ENCODE data around the gene TIGD1.

The TIGD1 gene

DNA sequence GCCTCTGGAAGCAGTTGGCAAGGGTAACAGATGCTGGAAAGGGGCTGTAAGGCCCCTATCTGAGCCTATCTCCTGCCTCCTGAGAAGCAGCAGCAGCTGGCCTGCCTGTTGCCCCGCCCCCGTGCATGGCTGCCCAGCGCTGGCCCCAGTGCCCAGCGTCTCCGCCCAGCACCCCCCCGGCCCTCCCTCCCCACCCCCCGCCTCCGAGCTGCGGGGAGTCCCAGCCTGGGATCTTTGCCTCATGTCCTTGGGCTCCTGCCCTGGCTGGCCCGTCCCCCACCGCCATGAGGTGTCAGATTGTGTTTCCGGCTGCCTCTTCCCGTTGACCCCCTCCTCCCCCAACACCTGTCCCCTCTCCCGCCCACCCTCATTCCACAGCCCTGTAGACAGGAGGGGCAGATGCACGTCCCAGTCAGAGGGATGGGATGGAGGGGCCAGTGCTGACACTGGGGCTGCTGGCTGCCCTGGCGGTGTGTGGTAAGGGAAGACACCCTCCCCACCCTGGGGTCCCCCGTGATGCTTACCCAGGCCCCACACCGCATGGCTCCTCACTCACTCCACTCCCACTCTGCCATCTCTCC, 24.5 kb downstream of the TIGD1 start, which contains the start of gene CHRND:
Gene CHRND (plus strand): TSS at position 370 of the 581 bp plus-strand sequence. CDS start 56 bp downstream, at position 426.
- H3K4me1 ChIP-seq (ENCODE audit: insufficient read depth, insufficient read length), result peaks cover 19% of the 10 kb centered on the region
- H3K36me3 ChIP-seq (ENCODE audit: insufficient read depth, insufficient read length, low read length), result no peaks in the 10 kb centered on the region
- no peak for DNase-seq (ENCODE audit: low read depth, low spot score)
- H3K27me3 ChIP-seq (ENCODE audit: insufficient read depth, insufficient read length), result peaks cover 59% of the 10 kb centered on the region
- H3K9ac ChIP-seq (ENCODE audit: insufficient read length, low read depth), result no peak within 1 kb of the TSS
- no peak within 1 kb of the TSS for H3K4me3 ChIP-seq (ENCODE audit: insufficient read length, low read depth)
- no peaks in the 10 kb centered on the region for H3K9me3 ChIP-seq (ENCODE audit: insufficient read depth, low read length)
- no peak for TF ChIP-seq YY1 (IDR thresholded peaks at IDR 0.05; ENCODE audit: insufficient read depth, insufficient read length)
- TF ChIP-seq ZNF274 (IDR thresholded peaks at IDR 0.05; ENCODE audit: low read depth, low read length), result no peak
- TF ChIP-seq SUZ12 (IDR thresholded peaks at IDR 0.05; ENCODE audit: extremely low read depth, insufficient read depth, insufficient read length), result no peak

DNA sequence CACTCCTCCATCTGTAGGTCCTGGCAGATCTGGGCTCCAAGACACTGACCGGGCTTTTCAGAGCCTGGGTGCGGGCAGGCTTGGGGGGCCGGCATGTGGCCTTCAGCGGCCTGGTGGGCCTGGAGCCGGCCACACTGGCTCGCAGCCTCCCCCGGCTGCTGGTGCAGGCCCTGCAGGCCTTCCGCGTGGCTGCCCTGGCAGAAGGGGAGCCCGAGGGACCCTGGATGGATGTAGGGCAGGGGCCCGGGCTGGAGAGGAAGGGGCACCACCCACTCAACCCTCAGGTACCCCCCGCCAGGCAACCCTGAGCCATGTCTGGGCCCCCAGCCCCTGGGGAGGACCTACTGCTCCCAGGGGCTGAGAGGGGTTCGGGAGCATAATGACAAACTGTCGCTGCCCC, 25.2 kb downstream of the TIGD1 start:
- Histone ChIP-seq H3K4me3 (ENCODE audit: insufficient read length, low read depth) (no peak overlapping the region), H3K9ac (ENCODE audit: insufficient read length, low read depth) (no peak overlapping the region), H3K27me3 (ENCODE audit: insufficient read depth, insufficient read length) (peaks cover 64% of the 10 kb centered on the region), H3K9me3 (ENCODE audit: insufficient read depth, low read length) (no peaks in the 10 kb centered on the region), H3K4me1 (ENCODE audit: insufficient read depth, insufficient read length) (peaks cover 23% of the 10 kb centered on the region), H3K36me3 (ENCODE audit: insufficient read depth, insufficient read length, low read length) (no peaks in the 10 kb centered on the region)
- TF ChIP-seq YY1 (IDR thresholded peaks at IDR 0.05; ENCODE audit: insufficient read depth, insufficient read length), result no peak
- TF ChIP-seq SUZ12 (IDR thresholded peaks at IDR 0.05; ENCODE audit: extremely low read depth, insufficient read depth, insufficient read length), result no peak
- TF ChIP-seq ZNF274 (IDR thresholded peaks at IDR 0.05; ENCODE audit: low read depth, low read length), result no peak
- no peak for DNase-seq (ENCODE audit: low read depth, low spot score)

DNA sequence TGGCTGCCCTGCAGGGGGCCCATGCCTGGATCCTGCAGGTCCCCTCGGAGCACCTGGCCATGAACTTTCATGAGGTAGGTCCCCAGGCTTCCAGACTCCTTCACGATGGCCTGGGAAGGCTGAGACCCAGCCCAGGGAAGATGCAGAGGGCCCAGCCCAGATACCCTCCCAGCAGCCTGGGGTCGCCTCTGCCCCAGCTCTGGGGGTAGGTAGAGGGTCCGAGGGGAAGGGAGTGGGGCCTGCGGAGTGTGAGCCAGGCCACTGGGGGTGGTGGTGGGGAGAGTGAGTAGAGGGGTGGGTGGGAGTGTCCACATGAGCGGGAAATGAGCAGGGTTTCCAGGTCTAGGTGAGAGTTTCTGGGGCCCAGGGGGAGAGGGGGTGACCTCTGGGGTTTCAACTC, 25.6 kb downstream of the TIGD1 start:
- TF ChIP-seq YY1 (IDR thresholded peaks at IDR 0.05; ENCODE audit: insufficient read depth, insufficient read length) (no peak), SUZ12 (IDR thresholded peaks at IDR 0.05; ENCODE audit: extremely low read depth, insufficient read depth, insufficient read length) (no peak), ZNF274 (IDR thresholded peaks at IDR 0.05; ENCODE audit: low read depth, low read length) (no peak)
- DNase-seq (ENCODE audit: low read depth, low spot score), result no peak
- H3K4me3 ChIP-seq (ENCODE audit: insufficient read length, low read depth), result no peak overlapping the region
- no peaks in the 10 kb centered on the region for H3K9me3 ChIP-seq (ENCODE audit: insufficient read depth, low read length)
- peaks cover 63% of the 10 kb centered on the region for H3K27me3 ChIP-seq (ENCODE audit: insufficient read depth, insufficient read length)
- no peak overlapping the region for H3K9ac ChIP-seq (ENCODE audit: insufficient read length, low read depth)
- H3K4me1 ChIP-seq (ENCODE audit: insufficient read depth, insufficient read length), result peaks cover 23% of the 10 kb centered on the region
- H3K36me3 ChIP-seq (ENCODE audit: insufficient read depth, insufficient read length, low read length), result no peaks in the 10 kb centered on the region

DNA sequence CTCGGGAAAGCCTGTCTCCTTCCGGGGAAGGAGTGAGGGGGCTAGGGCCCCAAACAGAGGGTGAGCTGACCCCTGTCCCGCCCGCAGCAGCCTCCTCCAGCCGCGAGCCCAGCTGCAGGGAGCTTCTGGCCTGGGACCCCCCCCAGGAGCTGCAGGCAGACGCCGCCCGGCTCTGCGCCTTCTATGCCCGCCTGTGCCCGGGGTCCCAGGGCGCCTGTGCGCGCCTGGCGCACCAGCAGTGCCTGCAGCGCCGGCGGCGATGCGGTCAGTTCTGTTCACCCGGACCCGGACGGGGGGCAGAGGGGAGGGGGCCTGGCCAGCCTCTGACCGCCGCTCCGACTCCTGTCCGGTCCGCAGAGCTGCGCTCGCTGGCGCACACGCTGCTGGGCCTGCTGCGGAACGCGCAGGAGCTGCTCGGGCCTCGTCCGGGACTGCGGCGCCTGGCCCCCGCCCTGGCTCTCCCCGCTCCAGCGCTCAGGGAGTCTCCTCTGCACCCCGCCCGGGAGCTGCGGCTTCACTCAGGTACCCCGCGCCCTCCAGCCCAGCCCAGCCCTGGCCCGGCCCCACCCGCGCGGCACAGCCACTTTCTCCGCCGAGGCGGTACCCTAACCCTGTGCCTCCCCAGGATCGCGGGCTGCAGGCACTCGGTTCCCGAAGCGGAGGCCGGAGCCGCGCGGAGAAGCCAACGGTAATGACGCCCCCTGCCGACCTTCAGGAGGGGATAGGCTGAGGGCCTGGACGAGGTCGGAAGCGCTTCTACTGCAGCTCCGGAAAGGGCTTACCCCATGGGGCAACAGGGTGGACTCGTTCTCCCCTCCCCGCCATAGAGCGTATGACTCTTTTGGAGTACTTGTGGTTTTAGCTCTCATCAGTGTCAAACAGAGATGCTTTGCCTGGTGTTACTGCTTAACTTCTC, 26.4 kb downstream of the TIGD1 start:
- peaks cover 24% of the 10 kb centered on the region for H3K4me1 ChIP-seq (ENCODE audit: insufficient read depth, insufficient read length)
- TF ChIP-seq YY1 (IDR thresholded peaks at IDR 0.05; ENCODE audit: insufficient read depth, insufficient read length) (no peak), SUZ12 (IDR thresholded peaks at IDR 0.05; ENCODE audit: extremely low read depth, insufficient read depth, insufficient read length) (no peak), ZNF274 (IDR thresholded peaks at IDR 0.05; ENCODE audit: low read depth, low read length) (no peak)
- no peaks in the 10 kb centered on the region for H3K9me3 ChIP-seq (ENCODE audit: insufficient read depth, low read length)
- peaks cover 60% of the 10 kb centered on the region for H3K27me3 ChIP-seq (ENCODE audit: insufficient read depth, insufficient read length)
- peak overlapping the region; percentile 82 for H3K9ac ChIP-seq (ENCODE audit: insufficient read length, low read depth)
- peak; percentile 82 for DNase-seq (ENCODE audit: low read depth, low spot score)
- no peaks in the 10 kb centered on the region for H3K36me3 ChIP-seq (ENCODE audit: insufficient read depth, insufficient read length, low read length)
- H3K4me3 ChIP-seq (ENCODE audit: insufficient read length, low read depth), result peak overlapping the region; percentile 43

DNA sequence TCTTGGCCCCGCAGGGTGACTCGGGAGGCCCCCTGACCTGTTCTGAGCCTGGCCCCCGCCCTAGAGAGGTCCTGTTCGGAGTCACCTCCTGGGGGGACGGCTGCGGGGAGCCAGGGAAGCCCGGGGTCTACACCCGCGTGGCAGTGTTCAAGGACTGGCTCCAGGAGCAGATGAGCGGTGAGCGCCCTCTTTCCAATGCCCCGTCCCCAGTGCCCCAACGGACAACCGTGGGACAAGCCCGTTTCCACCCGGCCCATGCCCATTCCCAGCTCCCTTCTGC, 27.0 kb downstream of the TIGD1 start:
- Histone ChIP-seq H3K36me3 (ENCODE audit: insufficient read depth, insufficient read length, low read length) (no peaks in the 10 kb centered on the region), H3K9me3 (ENCODE audit: insufficient read depth, low read length) (no peaks in the 10 kb centered on the region), H3K4me1 (ENCODE audit: insufficient read depth, insufficient read length) (peaks cover 26% of the 10 kb centered on the region), H3K27me3 (ENCODE audit: insufficient read depth, insufficient read length) (peaks cover 54% of the 10 kb centered on the region), H3K9ac (ENCODE audit: insufficient read length, low read depth) (peak overlapping the region; percentile 82), H3K4me3 (ENCODE audit: insufficient read length, low read depth) (peak overlapping the region; percentile 43)
- DNase-seq (ENCODE audit: low read depth, low spot score), result no peak
- no peak for TF ChIP-seq SUZ12 (IDR thresholded peaks at IDR 0.05; ENCODE audit: extremely low read depth, insufficient read depth, insufficient read length)

DNA sequence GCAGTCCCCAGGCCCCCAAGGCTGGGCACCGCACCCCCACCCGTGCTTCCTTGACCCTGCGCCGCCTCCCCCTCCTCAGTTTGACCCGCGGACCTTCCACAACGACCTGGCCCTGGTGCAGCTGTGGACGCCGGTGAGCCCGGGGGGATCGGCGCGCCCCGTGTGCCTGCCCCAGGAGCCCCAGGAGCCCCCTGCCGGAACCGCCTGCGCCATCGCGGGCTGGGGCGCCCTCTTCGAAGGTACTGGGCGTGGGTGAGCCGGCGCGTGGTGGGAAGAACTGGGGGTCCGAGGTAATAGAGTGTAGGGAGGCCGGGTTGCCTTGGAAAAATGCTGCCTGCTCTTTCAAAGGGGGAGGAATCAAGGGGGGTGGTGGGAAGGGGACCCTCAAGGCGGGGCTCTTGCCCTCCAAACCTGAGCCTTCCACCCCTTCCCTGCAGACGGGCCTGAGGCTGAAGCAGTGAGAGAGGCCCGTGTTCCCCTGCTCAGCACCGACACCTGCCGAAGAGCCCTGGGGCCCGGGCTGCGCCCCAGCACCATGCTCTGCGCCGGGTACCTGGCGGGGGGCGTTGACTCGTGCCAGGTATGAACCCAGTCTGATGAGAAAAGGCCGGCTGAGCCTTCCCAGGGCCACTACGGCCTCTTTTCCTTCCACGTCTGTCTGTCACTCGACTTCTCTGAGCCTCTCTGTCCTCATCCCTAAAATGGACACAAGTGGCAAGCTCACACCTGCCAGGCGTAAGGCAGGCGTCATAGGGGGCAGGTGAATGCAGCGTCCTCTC, 27.5 kb downstream of the TIGD1 start:
- peaks cover 24% of the 10 kb centered on the region for H3K4me1 ChIP-seq (ENCODE audit: insufficient read depth, insufficient read length)
- no peak overlapping the region for H3K4me3 ChIP-seq (ENCODE audit: insufficient read length, low read depth)
- peaks cover 54% of the 10 kb centered on the region for H3K27me3 ChIP-seq (ENCODE audit: insufficient read depth, insufficient read length)
- no peak overlapping the region for H3K9ac ChIP-seq (ENCODE audit: insufficient read length, low read depth)
- H3K9me3 ChIP-seq (ENCODE audit: insufficient read depth, low read length), result no peaks in the 10 kb centered on the region
- TF ChIP-seq YY1 (IDR thresholded peaks at IDR 0.05; ENCODE audit: insufficient read depth, insufficient read length), result no peak
- TF ChIP-seq SUZ12 (IDR thresholded peaks at IDR 0.05; ENCODE audit: extremely low read depth, insufficient read depth, insufficient read length), result peak; percentile 59
- no peak for DNase-seq (ENCODE audit: low read depth, low spot score)
- no peaks in the 10 kb centered on the region for H3K36me3 ChIP-seq (ENCODE audit: insufficient read depth, insufficient read length, low read length)
